WTC11 (cell line): ENCODE results near the gene DMRTB1. TPM values are rescaled to one million over a fixed set of nuclear protein-coding genes. Genes with fewer than 3 reads are reported as not detected.

ENCODE experiments used
- ATAC-seq: fragments of 200-7000 bp; cut with Tn5 transposase; 2 replicates; pipeline ENCODE4 v1.10.0; 2021; ENCODE audit warnings: mild to moderate bottlenecking, moderate library complexity
- CTCF ChIA-PET: fragments of 300-600 bp; sonication (Branson Sonifier 250); formaldehyde crosslinking; loops from one replicate; lab custom pipeline; 2021; ENCODE audit warnings: antibody characterized with exemption; lab: Charles Lee
- POLR2A ChIA-PET: fragments of 350-600 bp; sonication (Branson Sonifier 250); formaldehyde crosslinking; loops from one replicate; lab custom pipeline; 2021; ENCODE audit warnings: antibody characterized with exemption; lab: Charles Lee
- DNase-seq: peaks from one replicate; pipeline ENCODE4 v3.0.0; 2021; ENCODE audit warnings: low spot score
- H3K27ac Mint-ChIP-seq: 2 replicates; pipeline ENCODE4 v1.8.0; 2021; ENCODE audit warnings: mixed read lengths
- H3K27me3 Mint-ChIP-seq: 2 replicates; pipeline ENCODE4 v1.8.0; 2021; ENCODE audit warnings: low read depth, mild to moderate bottlenecking, moderate library complexity, mixed read lengths
- H3K36me3 Mint-ChIP-seq: 2 replicates; pipeline ENCODE4 v1.8.0; 2021; ENCODE audit warnings: mixed read lengths
- H3K4me1 Mint-ChIP-seq: 2 replicates; pipeline ENCODE4 v1.8.0; 2022; ENCODE audit warnings: mixed read lengths
- H3K4me3 Mint-ChIP-seq: 2 replicates; pipeline ENCODE4 v1.8.0; 2021; ENCODE audit warnings: mild to moderate bottlenecking, moderate library complexity, mixed read lengths
- H3K9me3 Mint-ChIP-seq: 2 replicates; pipeline ENCODE4 v1.8.0; 2021; ENCODE audit warnings: mixed read lengths
- AR ChIP-seq: fragments of 250-450 bp; sonication (Bioruptor Pico); IDR thresholded peaks from 2 replicates; pipeline ENCODE4 v1.9.0; 2021; ENCODE audit warnings: mild to moderate bottlenecking
- CBFB ChIP-seq: sonication (generic); formaldehyde crosslinking; IDR thresholded peaks from 2 replicates; pipeline ENCODE4 v1.8.1; 2022; ENCODE audit warnings: mild to moderate bottlenecking, low read depth, missing genetic modification reagents
- EMX1 ChIP-seq: fragments of 250-450 bp; sonication (Bioruptor Pico); IDR thresholded peaks from 2 replicates; pipeline ENCODE4 v1.8.0; 2021; ENCODE audit warnings: mild to moderate bottlenecking
- GTF2I ChIP-seq: fragments of 250-450 bp; sonication (Bioruptor Pico); conservative IDR thresholded peaks from 2 replicates; pipeline ENCODE4 v1.4.0; 2021; ENCODE audit warnings: mild to moderate bottlenecking
- NFATC4 ChIP-seq: fragments of 250-450 bp; sonication (Bioruptor Pico); IDR thresholded peaks from 2 replicates; pipeline ENCODE4 v1.9.0; 2021; ENCODE audit warnings: mild to moderate bottlenecking
- SOX15 ChIP-seq: fragments of 250-450 bp; sonication (Bioruptor Pico); IDR thresholded peaks from 2 replicates; pipeline ENCODE4 v1.9.0; 2021; ENCODE audit warnings: mild to moderate bottlenecking
- STAT6 ChIP-seq: sonication (generic); formaldehyde crosslinking; conservative IDR thresholded peaks from 2 replicates; pipeline ENCODE4 v1.8.1; 2023; ENCODE audit warnings: mild to moderate bottlenecking, low read depth, missing genetic modification reagents, moderate library complexity
- TEAD1 ChIP-seq: sonication (generic); formaldehyde crosslinking; IDR thresholded peaks from 2 replicates; pipeline ENCODE4 v1.8.0; 2022; ENCODE audit warnings: mild to moderate bottlenecking, missing genetic modification reagents
- TEAD4 ChIP-seq: sonication (generic); formaldehyde crosslinking; IDR thresholded peaks from 2 replicates; pipeline ENCODE4 v1.8.0; 2022; ENCODE audit warnings: mild to moderate bottlenecking, missing genetic modification reagents
- USF1 ChIP-seq: sonication (generic); formaldehyde crosslinking; IDR thresholded peaks from 2 replicates; pipeline ENCODE4 v1.8.0; 2022; ENCODE audit warnings: mild to moderate bottlenecking, missing genetic modification reagents
- ZBTB43 ChIP-seq: sonication (generic); formaldehyde crosslinking; IDR thresholded peaks from 2 replicates; pipeline ENCODE4 v1.8.1; 2023; ENCODE audit warnings: mild to moderate bottlenecking, missing genetic modification reagents
- ZMAT4 ChIP-seq: fragments of 250-450 bp; sonication (Bioruptor Pico); IDR thresholded peaks from 2 replicates; pipeline ENCODE4 v1.9.0; 2021; ENCODE audit warnings: mild to moderate bottlenecking
- ZNF263 ChIP-seq: sonication (generic); formaldehyde crosslinking; IDR thresholded peaks from 2 replicates; pipeline ENCODE4 v1.8.1; 2022; ENCODE audit warnings: low read depth, mild to moderate bottlenecking, moderate library complexity, missing genetic modification reagents
- ZNF425 ChIP-seq: fragments of 250-450 bp; sonication (Bioruptor Pico); conservative IDR thresholded peaks from 2 replicates; pipeline ENCODE4 v1.9.0; 2021; ENCODE audit warnings: mild to moderate bottlenecking
- total RNA-seq: library from RNA; stranded (reverse); gene quantifications from 3 replicates; pipeline ENCODE4 v1.2.3, GENCODE V29; 2021
- TF ChIP-seq, protein P1 (sequence below): sonication (generic); formaldehyde crosslinking; IDR thresholded peaks from 2 replicates; pipeline ENCODE4 v1.8.1; 2023; ENCODE audit warnings: mild to moderate bottlenecking, moderate library complexity, missing genetic modification reagents

DMRTB1 gene
- total RNA-seq, 1 experiment from 2014 or later = 0.17 TPM

DNA sequence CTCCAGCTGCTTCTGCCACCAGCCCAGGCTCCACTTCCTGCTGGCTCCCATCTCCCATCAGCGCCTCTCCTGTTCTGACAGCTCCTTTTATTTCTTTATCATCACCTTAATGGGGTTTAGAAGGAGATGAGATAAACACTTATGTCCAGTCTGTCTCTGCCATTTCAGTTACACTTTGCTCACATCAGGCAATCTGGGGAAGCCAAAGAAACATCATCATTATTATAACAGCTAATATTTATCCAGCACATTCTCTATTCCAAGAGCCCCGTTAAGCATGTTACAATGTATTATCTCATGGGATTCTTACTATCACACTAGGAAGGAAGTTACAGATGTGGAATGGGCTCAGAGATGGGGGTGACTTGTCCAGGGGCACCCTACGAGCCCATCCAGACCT lies 31.2 kb downstream of the DMRTB1 start:
- H3K4me3 Mint-ChIP-seq = no peak overlapping the region
- peaks cover 9% of the 10 kb centered on the region for H3K4me1 Mint-ChIP-seq
- CTCF ChIA-PET = interaction anchor here (0.6 to 8.7 kb wide), 5 partner anchors 15 to 192 kb away, joined by 3 to 192 read pairs (median 4); no protein-coding TSS in a partner anchor
- H3K27ac Mint-ChIP-seq = no peak overlapping the region
- no peak for DNase-seq
- TF ChIP-seq, protein P1, sequence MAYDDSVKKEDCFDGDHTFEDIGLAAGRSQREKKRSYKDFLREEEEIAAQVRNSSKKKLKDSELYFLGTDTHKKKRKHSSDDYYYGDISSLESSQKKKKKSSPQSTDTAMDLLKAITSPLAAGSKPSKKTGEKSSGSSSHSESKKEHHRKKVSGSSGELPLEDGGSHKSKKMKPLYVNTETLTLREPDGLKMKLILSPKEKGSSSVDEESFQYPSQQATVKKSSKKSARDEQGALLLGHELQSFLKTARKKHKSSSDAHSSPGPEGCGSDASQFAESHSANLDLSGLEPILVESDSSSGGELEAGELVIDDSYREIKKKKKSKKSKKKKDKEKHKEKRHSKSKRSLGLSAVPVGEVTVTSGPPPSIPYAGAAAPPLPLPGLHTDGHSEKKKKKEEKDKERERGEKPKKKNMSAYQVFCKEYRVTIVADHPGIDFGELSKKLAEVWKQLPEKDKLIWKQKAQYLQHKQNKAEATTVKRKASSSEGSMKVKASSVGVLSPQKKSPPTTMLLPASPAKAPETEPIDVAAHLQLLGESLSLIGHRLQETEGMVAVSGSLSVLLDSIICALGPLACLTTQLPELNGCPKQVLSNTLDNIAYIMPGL (CRISPR knock-in tag) = no peak
- TF ChIP-seq TEAD1 (no peak), AR (no peak), GTF2I (CRISPR knock-in tag) (no peak)
- no peaks in the 10 kb centered on the region; the same call in 1 of the 2 replicates for H3K27me3 Mint-ChIP-seq
- POLR2A ChIA-PET = no interaction called here
- H3K36me3 Mint-ChIP-seq = no peaks in the 10 kb centered on the region; the same call in 1 of the 2 replicates
- peaks cover 11% of the 10 kb centered on the region for H3K9me3 Mint-ChIP-seq
- no peak for ATAC-seq

GRCh38 chr1:53495633-53496345 lies 36.6 kb downstream of the DMRTB1 start:
- Mint-ChIP-seq H3K4me3 (no peak overlapping the region), H3K4me1 (peaks cover 4% of the 10 kb centered on the region; the same call in 1 of the 2 replicates), H3K27ac (no peak overlapping the region), H3K9me3 (no peaks in the 10 kb centered on the region), H3K27me3 (no peaks in the 10 kb centered on the region), H3K36me3 (no peaks in the 10 kb centered on the region)
- CTCF ChIA-PET = interaction anchor here (1.3 kb wide), 1 partner anchor 9 kb away, joined by 4 read pairs; no protein-coding TSS in a partner anchor
- no peak for ATAC-seq
- DNase-seq = no peak
- TF ChIP-seq ZNF425 (CRISPR knock-in tag) (no peak), TEAD4 (CRISPR knock-in tag) (no peak), CBFB (CRISPR knock-in tag) (no peak), USF1 (CRISPR knock-in tag) (no peak), ZNF263 (CRISPR knock-in tag) (no peak), ZBTB43 (CRISPR knock-in tag) (no peak), EMX1 (CRISPR knock-in tag) (no peak), SOX15 (CRISPR knock-in tag) (no peak), NFATC4 (CRISPR knock-in tag) (no peak), ZMAT4 (CRISPR knock-in tag) (no peak), STAT6 (CRISPR knock-in tag) (no peak)
- TF ChIP-seq, all 79 proteins: peak for 0
- POLR2A ChIA-PET = no interaction called here
